Hypothalamus (tissue), 51 donors: ENCODE measurements around the gene MBLAC1.

Experiments
- DNase-seq, 51 donors: peaks; one replicate each; lab custom pipeline; 2025; lab: John Stamatoyannopoulos, UW

The MBLAC1 gene, protein sequence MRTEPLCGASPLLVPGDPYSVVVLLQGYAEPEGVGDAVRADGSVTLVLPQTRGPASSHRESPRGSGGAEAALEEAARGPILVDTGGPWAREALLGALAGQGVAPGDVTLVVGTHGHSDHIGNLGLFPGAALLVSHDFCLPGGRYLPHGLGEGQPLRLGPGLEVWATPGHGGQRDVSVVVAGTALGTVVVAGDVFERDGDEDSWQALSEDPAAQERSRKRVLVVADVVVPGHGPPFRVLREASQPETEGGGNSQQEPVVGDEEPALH

GRCh38 chr7:100126931-100127865 lies at the start of gene MBLAC1:
Gene MBLAC1 (plus strand): TSS chr7:100126967. CDS start chr7:100127396, 429 bp downstream.
- DNase-seq = peak; percentile 47 to 94 (median 84)

GRCh38 chr7:100077205-100077604 lies 49.6 kb upstream of the MBLAC1 start:
- no peak for DNase-seq

DNA sequence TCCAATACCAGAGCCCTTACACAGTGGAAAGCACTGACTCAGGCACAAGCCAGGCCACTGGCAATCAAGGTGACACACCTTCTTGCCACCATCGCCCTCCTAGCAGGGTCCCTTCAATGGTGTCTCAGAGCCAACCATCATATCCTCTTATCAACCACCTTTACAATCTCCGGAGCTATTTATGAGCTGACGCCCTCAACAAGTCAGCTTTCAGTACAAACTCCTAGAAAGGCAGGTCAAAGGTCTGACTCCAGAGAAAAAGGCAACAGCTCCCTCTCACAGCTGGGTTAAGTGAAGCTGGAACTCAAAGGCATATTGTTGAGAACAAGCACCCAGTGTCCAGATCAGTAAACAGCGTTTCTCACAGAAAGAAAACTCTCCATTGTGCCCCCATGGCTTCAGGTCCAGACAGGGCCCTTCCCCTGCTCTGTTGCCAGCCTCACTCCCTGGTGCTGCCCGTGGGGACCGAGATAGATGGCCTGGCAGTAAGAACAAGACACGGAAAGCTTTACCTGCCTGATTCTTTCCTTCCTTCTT lies 47.7 kb upstream of the MBLAC1 start:
- peak in 29 of 51 donors; percentile 2 to 80 (median 41) for DNase-seq

- DNase-seq = peak in 3 of 51 donors; percentile 10 to 35 (median 28)
Observed at GRCh38 chr7:100080907-100081534, 45.7 kb upstream of the MBLAC1 start.

DNA sequence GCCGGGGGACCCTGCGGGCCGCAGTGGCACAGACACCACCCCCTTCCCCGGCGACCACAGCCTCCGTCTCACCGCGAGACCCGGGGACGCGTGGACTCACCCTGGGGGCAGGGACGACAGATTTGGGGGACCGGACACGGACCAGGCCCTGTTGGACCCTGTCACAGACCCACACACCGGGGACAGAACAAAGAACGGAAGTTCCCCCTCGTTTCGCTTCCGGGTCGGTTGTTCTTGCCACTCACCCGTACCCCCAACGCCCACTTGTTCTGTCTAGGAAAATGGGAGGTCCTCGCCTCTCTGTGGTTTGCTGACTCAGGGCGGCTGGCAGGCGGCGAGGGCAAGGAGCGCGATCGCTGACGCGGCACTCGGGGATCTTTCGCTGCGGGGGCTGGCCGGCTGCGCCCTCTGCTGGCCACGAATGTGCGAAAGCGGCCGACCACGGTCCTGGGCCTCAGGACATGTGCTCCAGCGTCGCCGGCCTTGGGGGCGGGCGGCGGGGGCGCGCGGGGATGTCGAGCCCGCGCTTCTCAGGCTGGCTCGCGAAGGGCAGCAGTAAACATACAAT lies 45.1 kb upstream of the MBLAC1 start, which contains the start of gene ZNF3:
TSS of gene ZNF3 (minus strand) at position 189 of the 568 bp plus-strand sequence. CDS start 4,366 bp downstream, outside the sequence.
- peak; percentile 81 to 99 (median 98) for DNase-seq

DNA sequence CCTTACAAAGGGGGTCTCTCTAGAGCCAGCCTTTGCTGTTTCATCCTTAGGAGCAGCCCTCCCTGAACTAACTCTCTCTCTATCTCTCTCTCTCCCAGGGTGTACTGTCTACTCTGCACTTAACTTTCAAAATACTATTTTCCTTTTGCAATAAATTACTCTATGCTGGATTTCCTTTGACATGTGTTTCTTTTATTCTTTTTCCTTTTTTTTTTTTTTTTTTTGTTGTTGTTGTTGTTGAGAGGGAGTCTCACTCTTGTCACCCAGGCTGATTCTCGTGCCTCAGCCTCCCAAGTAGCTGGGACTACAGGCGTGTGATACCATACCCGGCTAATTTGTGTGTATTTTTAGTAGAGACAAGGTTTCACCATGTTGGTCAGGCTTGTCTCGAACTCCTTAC lies 43.8 kb upstream of the MBLAC1 start:
- DNase-seq = no peak

- no peak for DNase-seq
Observed at GRCh38 chr7:100085515-100085914, 41.3 kb upstream of the MBLAC1 start.

DNA sequence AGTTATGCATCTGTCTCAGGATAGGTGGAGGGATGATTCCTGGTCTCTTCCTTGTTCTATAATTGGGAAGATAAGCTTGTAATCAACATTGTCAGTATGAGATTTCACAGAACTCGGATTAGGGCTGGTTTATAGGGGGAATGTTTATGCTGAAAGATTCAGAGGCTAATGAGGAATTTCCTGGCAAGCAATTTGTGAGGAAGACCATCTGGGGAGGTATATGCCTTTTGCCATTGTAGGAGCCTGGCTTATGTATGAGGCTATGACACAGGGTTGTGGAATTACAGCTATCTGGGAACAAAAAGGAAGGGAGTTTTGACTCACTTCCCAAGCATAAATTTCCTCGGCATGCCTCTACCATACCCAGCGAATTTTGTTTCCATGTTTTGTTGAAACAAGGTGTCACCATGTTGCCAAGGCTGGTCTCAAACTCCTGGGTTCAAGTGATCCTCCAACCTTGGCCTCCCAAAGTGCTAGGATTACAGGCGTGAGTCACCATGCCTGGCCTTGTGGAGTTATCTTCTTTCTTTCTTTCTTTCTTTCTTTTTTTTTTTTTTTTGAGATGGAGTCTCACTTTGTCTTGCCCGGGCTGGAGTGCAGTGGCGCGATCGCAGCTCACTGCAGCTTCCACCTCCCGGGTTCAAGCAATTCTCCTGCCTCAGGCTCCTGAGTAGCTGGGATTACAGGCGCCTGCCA lies 39.6 kb upstream of the MBLAC1 start:
- DNase-seq = no peak

DNA sequence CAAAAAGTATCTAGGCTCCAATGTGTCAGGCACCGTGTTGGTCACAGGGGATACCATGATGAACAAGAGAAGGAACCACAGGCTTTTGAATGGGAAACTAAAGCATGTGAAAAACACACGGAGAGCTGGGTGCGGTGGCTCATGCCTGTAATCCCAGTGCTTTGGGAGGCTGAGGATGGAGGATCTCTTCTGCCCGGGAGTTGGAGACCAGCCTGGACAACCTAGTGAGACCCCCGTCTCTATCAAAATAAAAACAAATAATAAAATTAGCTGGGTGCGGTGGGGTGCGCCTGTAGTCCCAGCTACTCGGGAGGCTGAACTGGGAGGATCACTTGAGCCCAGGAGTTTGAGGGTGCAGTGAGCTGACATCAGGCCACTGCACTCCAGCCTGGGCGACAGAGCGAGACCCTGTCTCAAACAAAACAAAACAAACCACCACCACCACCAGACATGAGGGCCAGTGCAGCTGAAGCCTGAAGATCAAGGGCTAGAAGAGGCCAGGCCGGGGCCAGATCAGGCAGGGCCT lies 38.6 kb upstream of the MBLAC1 start:
- no peak for DNase-seq

- peak; percentile 29 to 87 (median 65) for DNase-seq
Observed at GRCh38 chr7:100088621-100089457, 37.9 kb upstream of the MBLAC1 start, which contains the start of gene COPS6. Gene COPS6 (plus strand): TSS chr7:100088969. CDS start chr7:100088991, 22 bp downstream.

DNA sequence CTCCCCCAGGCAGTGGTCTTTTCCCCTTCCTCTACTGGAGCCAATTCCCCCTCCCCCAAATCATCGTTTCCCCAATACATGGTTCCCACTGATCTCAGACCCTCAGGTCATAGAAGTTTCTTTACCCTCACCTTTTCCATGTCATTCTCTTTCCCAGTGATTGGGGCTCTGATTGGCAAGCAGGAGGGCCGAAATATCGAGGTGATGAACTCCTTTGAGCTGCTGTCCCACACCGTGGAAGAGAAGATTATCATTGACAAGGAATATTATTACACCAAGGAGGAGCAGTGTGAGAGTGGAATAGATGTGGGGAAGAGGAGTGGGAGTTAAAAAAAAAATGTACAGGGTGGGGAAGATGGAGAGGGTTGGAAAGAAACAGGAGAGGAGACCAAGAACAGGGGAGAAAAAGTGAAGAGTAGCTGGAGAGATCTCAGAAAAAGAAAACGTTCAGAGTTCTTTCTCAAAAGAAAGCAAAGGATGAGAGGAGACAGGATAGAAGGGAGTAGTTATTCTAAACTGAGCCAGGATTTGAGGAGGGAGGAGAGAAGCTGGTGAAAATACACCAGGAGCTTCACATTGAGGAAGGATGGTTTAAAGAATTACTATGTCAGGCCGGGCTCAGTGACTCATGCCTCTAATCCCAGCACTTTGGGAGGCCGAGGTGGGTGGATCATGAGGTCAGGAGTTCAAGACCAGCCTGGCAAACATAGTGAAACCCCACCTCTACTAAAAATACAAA lies 37.1 kb upstream of the MBLAC1 start:
- no peak for DNase-seq

GRCh38 chr7:100090527-100091410 lies 36.0 kb upstream of the MBLAC1 start:
- DNase-seq = no peak

- no peak for DNase-seq
Observed at GRCh38 chr7:100091411-100092181, 35.2 kb upstream of the MBLAC1 start.

GRCh38 chr7:100093054-100093453 lies 33.7 kb upstream of the MBLAC1 start:
- DNase-seq = no peak

DNA sequence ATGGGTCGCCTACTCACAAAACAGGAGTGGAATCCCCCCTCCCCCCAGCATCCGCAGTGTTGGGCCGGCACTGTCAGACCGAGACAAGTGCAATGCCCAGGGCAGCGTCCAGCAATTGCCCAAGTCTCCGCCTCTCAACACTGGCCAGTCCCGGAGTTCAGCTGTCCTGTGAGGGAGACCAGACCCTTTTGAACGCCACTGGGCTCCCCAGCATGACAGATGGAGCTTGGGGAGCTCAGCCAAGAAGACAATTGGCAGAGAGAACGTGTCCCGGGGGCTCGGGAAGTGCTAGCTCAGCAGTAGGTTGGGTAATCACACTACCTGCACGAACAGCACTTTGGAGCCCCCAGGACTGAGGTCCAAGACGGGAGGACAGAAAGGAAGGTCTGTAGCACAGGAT lies 33.3 kb upstream of the MBLAC1 start:
- DNase-seq = no peak

- no peak for DNase-seq
Observed at GRCh38 chr7:100093925-100094486, 32.8 kb upstream of the MBLAC1 start.
